HG02884 (cell line): ENCODE measurements around the gene CHPF2.
A peak's percentile ranks its signal among the peaks of the same experiment; 100 is the strongest.

Source experiments
- ATAC-seq: cut with Tn5 transposase; IDR thresholded peaks from one replicate; pipeline ENCODE4 v1.9.1; 2021; ENCODE audit warnings: mild to moderate bottlenecking, moderate library complexity; ENCODE audit not compliant: unreplicated experiment

The CHPF2 gene

GRCh38 chr7:151205730-151206129 lies 26.6 kb upstream of the CHPF2 start:
- ATAC-seq: no peak

DNA sequence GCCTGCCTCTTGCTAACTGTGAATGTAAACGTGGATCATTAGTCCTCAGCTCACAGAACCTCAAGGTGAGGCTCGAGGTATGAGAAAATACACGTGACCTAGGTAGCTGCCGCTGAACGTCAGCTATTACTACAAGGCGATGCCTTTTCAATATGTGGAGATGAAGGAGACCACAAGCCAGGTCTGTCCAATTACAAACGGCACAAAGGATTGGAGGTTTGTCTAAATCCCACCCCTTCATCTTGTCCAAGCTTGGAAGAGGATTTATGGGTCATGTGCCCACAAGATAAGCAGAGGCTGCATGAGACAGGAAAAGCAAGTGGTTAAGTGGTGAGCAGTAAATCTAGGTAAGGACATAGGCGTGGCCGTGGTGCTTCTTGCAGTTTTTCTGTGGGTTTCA lies 25.4 kb upstream of the CHPF2 start:
- ATAC-seq: no peak

DNA sequence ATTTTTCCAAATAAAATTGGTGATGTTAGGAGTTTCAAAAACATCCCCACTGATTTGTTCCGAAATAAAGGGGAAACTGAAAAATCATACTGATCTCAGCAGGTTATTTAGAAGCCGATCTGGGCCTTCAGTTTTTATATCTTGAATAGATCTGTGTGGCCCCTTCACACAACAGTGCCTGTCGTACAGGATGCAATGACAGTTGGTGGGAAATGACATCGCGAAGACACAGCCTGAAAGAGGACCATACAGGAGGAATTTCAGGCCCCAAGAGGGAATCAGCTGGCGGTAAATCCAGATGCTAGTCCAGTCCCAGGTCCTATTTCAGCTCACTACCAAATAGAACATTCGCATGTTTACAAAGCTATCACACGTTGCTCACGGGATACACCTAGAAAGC lies 25.0 kb upstream of the CHPF2 start:
- no peak for ATAC-seq

DNA sequence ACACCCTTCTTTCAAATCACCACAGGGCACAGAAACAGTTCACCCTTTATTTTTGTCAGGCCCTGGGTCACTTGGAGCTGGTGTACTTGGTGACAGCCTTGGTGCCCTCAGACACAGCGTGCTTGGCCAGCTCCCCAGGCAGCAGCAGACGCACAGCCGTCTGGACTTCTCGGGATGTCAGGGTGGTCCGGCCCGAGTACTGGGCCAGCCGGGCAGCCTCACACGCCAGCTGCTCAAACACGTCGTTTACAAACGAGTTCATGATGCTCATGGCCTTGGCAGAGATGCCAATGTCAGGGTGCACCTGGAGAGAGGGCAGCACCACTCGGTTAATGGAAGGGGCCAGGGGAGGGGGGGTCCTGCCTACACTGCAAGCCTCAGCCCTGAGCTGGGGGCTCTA lies 24.5 kb upstream of the CHPF2 start:
- no peak for ATAC-seq

DNA sequence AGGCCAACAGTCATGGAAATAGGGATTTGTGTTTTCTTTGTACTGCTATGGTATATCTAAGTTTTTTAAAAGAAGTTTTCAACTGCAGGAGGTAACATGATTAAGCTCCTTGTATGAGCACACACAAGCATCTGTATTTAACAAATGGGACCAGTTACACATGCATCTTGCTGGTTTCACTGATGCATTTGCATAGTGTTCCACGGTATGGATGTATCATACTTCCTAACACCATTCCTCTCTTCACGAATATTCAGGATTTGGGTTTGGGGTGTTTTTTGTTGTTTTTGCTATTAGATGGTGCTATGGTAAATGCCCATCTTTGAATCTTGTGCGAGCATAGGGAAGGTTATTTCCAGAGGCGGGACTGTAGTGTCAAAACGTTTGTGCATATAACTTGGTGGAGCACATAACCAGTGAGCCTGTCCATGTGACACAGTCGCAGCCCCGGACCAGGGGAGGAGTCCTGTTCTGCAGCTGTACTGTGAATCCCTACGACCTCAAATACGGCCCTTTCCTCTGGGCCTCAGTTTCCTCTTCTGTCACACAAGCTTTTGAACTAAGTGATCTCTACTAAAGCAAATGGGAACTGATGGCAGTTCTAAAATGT lies 23.9 kb upstream of the CHPF2 start:
- ATAC-seq: no peak

DNA sequence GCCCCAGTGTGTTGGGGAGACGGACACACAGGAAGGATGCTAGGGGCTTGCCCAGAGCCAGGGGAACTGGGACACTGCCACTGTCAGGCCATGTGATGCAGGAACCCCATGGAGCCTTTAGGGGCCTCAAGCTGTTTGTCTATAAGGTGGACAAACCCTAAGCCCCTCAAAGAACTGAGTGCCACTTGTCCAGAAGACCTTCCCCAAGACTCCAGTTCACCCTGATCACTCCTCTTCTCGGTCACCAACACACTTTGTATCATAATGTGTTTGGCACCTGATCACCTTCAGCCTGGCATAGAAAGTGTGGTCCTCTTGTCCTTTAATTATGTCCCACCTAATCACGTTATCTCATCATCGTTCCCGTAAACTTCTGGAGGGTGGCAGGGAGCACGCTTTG lies 22.7 kb upstream of the CHPF2 start:
- no peak for ATAC-seq

DNA sequence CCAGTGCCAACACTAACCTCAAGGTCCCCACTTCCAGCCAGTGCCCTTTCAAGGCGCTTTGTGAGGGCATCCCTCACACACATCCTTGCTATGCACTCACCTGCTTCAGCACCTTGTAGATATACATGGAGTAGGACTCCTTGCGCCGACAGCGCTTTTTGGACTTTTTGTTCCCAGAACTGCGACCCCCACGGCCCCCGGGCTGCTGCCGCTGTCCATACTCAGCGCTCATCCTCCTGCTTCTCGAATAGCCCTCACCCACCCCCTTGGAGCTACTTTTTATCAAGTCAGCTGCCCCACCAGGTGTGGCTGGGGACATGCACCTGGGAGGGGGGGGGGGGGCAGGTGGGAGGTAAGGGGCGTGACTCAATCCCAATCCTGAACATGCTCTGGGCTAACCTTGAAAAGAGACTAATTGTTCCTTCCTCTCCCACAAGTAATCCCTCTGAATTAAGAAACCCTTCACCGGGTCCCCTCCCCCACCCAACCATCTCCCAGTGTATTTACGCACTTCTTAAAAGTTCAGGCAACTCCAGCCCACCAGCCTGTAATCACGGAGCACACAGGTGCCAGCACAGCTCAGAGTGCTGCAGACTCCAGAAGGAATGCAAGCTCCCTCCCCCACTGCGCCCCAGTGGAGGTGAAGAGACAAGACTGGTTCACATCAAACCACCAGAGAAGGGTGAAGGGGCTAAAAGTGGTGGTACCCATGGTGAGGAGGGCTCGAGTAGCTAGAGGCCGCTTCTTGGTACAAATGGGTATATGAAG lies 22.0 kb upstream of the CHPF2 start, which contains the start of gene H2BK1:
Gene H2BK1 (minus strand): TSS at position 402 of the 768 bp plus-strand sequence. CDS start 170 bp downstream, at position 232.
- no peak for ATAC-seq

- ATAC-seq: no peak
These were observed 21.0 kb upstream of the CHPF2 start for GRCh38 chr7:151211155-151211772.

GRCh38 chr7:151212626-151213025 lies 19.7 kb upstream of the CHPF2 start:
- ATAC-seq: no peak

DNA sequence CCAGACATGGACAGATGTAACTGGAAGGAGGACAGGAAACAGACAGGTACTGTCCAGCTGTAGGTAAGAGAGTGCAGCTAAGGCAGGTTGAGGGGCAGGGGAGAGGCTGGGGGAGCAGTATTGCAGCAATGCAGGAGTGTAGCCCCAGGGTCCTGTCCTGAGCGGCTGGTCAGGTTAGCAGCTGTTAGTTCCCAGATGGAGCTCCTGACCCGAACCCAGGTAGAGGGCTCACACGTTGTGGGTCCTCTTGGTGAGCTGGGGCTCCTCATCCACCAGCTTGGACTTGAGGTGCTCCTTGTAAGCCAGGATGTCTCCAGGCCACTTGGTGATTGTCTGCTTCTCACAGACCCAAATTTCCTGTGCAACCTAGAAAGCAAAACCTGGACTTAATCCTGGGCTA lies 18.5 kb upstream of the CHPF2 start:
- no peak for ATAC-seq

GRCh38 chr7:151215396-151215795 lies 16.9 kb upstream of the CHPF2 start:
- ATAC-seq: no peak

DNA sequence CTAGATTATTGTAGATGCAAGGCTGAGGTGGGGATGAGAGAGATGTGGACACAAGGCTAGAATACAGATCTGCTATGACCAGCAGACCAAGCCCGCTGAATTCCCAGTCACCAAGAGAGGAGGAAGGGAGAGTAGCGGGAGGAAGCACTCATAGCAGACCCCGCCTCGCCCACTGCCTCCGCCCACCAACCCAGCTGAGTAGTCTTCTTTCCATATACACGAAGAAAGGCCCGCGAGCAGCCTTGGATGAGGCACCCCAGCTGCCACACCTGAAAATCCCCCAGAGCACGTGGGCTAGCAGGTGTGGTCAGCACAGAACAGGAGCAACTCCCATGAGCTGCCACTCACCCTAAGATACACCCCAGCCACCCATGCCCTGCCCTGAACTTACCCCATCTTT lies 14.1 kb upstream of the CHPF2 start:
- ATAC-seq: no peak

DNA sequence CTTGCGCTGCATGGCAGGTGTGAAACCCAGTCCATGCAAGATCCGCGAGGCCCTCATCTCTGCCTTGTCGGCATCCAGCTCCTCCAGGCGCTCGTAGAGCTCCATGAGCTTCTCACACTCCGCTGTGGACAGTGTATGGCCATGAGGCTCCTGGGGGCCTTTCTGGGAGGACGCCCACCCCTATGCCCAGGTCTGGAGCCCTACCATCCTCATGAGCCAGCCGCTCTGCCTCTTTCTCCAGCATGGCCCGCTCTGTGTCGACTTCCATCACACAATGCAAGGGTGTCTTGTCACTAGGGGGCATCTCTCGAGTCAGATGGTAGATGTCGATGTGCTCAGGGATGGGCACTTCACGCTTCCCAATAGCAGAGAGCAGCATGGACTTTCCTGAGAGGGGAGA lies 8.6 kb upstream of the CHPF2 start:
- no peak for ATAC-seq

GRCh38 chr7:151225948-151226510 lies 6.3 kb upstream of the CHPF2 start:
- no peak for ATAC-seq

- ATAC-seq: no peak
These were observed 5.8 kb upstream of the CHPF2 start for GRCh38 chr7:151226560-151226874.

- peak; percentile 99 for ATAC-seq
These were observed 5.2 kb upstream of the CHPF2 start, which contains the start of gene ABCF2 for GRCh38 chr7:151226875-151227782. ABCF2 (minus strand) TSS chr7:151227205; CDS start chr7:151226458, 747 bp downstream.

DNA sequence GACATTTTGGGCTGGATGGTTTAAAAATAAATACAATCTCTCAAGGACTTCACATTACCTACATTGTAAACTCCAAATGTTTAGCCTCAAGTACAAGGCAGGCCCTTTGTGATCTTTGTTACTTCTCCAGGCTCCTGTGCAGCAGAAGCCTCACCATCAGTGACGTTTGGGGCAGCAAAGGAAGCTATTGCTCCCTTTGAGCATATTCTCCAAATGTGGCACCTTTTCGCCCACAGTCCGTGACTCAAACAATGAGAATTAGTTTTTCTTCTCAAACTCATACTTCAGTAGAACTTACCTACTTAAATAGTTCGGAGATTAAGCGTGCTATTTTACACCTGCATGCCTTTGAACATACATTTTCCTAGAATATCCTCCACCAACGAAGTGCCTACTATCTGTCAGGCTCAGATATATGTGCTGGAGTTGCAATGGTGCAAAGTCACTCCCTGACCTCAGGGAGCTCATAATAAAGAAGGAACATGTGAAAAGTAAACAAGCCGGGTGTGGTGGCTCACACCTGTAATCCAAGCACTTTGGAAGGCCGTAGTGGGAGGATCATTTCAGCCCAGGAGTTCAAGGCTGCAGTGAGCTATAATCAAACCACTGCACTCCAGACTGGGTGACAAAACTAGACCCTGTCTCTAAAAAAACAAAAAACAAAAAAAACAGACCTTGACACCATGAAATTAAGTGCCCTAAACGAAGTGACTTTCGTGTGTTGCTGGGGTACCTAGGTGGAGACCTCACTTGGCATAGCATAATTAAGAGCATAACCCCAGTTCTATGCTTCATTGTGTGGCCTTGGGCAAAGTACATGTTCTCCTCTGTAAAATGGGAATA lies 4.0 kb upstream of the CHPF2 start:
- no peak for ATAC-seq

DNA sequence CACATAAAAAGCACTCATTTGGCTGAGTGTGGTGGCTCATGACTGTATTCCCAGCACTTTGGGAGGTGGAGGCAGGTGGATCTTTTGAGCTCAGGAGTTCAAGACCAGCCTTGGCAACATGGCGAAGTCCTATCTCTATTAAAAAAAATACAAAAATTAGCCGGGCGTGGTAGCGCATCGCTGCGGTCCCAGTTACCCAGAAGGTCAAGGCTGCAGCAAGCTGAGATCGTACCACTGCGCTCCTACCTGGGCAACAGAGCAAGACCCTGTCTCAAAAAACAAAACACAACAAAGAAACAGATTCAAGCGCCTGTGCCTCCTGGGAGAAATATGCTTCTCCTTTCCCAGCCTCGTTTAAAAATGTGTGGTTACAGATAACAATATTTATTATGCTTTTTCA lies 3.0 kb upstream of the CHPF2 start:
- ATAC-seq: no peak

- ATAC-seq: no peak
These were observed 1.2 kb upstream of the CHPF2 start for GRCh38 chr7:151231080-151231479.
